Bronchial epithelial cell (primary cell): ENCODE measurements around the gene CTDSPL. TPM values are rescaled to one million over a fixed set of nuclear protein-coding genes. Genes with fewer than 3 reads are reported as not detected.

Source experiments
- DNase-seq: peaks from one replicate; pipeline ENCODE4 v3.0.0-alpha.2; 2010; ENCODE audit warnings: low read depth
- FAIRE-seq: peaks from 2 replicates; lab custom pipeline; 2011; peaks lifted over from hg19 to GRCh38; lab: Jason Lieb, UNC
- H3K27me3 ChIP-seq: 2 replicates; pipeline ENCODE4 v1.5.1; 2011; ENCODE audit warnings: low read length; ENCODE audit not compliant: control insufficient read depth, insufficient read depth
- H3K36me3 ChIP-seq: 2 replicates; pipeline ENCODE4 v1.5.1; 2011; ENCODE audit warnings: low read length; ENCODE audit not compliant: control insufficient read depth, insufficient read depth
- H3K4me3 ChIP-seq: 2 replicates; pipeline ENCODE4 v1.5.1; 2011; ENCODE audit warnings: mild to moderate bottlenecking, low read depth, low read length, control low read depth
- total RNA-seq: library from RNA; depleted of rRNA; stranded (reverse); fragments of >200 nt; gene quantifications from 2 replicates; pipeline ENCODE4 v1.2.1, GENCODE V29; 2014
- TF ChIP-seq, protein P1 (sequence below): IDR thresholded peaks from 2 replicates; pipeline ENCODE4 v1.5.1; 2011; ENCODE audit warnings: mild to moderate bottlenecking, moderate library complexity, low read length, control low read depth, inconsistent platforms; ENCODE audit not compliant: insufficient read depth, severe bottlenecking

The CTDSPL gene
- total RNA-seq, 1 donor from 2014 or later, result 80.6 TPM

DNA sequence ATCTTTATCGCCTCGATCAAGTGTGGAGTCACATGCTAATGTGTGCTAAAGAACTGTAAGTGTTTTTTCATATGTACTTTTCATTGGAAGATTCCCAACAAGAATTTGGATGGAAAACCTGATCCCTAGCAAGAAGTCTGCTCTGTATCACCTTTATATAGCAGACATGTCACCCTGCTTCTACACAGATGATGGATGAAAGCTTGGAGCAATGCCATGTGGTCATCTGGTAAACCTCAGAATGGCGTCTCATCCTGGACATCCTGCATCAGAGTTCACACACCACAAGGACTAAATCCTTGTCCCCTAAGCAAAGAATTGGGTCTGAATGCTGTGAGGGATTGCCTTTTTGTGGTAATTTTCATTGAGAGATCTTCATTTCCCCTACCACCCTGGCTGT, 42.1 kb upstream of the CTDSPL start:
- TF ChIP-seq, protein P1, sequence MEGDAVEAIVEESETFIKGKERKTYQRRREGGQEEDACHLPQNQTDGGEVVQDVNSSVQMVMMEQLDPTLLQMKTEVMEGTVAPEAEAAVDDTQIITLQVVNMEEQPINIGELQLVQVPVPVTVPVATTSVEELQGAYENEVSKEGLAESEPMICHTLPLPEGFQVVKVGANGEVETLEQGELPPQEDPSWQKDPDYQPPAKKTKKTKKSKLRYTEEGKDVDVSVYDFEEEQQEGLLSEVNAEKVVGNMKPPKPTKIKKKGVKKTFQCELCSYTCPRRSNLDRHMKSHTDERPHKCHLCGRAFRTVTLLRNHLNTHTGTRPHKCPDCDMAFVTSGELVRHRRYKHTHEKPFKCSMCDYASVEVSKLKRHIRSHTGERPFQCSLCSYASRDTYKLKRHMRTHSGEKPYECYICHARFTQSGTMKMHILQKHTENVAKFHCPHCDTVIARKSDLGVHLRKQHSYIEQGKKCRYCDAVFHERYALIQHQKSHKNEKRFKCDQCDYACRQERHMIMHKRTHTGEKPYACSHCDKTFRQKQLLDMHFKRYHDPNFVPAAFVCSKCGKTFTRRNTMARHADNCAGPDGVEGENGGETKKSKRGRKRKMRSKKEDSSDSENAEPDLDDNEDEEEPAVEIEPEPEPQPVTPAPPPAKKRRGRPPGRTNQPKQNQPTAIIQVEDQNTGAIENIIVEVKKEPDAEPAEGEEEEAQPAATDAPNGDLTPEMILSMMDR, result no peak
- H3K36me3 ChIP-seq, result no peaks in the 10 kb centered on the region
- no peaks in the 10 kb centered on the region for H3K27me3 ChIP-seq
- DNase-seq (no peak), FAIRE-seq (no peak)
- H3K4me3 ChIP-seq, result no peak overlapping the region

GRCh38 chr3:37820286-37820685, 41.4 kb upstream of the CTDSPL start:
- DNase-seq (no peak), FAIRE-seq (no peak)
- H3K36me3 ChIP-seq, result no peaks in the 10 kb centered on the region
- H3K27me3 ChIP-seq, result no peaks in the 10 kb centered on the region
- H3K4me3 ChIP-seq, result no peak overlapping the region
- TF ChIP-seq, protein P1, result no peak

DNA sequence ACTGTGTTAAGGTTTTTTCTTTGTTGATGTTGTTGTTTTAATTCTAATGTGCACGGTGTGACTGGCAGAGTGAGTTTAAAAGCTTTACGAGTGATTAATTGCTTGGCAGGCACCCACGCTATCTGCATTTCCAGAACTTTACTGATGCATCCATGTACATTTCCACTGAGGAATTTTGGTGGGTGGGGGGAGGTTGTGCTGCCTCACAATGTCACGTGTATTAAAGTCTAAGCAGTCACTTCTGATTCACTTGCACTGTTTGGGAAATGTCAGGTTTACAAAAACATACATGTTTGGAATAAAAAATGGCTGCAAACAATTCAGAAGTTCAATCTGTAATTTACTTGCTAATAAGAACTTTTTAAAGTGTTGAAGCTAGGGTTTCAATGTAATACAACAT, 38.5 kb upstream of the CTDSPL start:
- Histone ChIP-seq H3K36me3 (no peaks in the 10 kb centered on the region), H3K4me3 (no peak overlapping the region), H3K27me3 (no peaks in the 10 kb centered on the region)
- FAIRE-seq (no peak), DNase-seq (no peak)
- TF ChIP-seq, protein P1, result no peak

GRCh38 chr3:37824090-37824953, 37.4 kb upstream of the CTDSPL start:
- no peak for DNase-seq
- TF ChIP-seq, protein P1, result no peak
- FAIRE-seq, result no peak
- Histone ChIP-seq H3K27me3 (no peaks in the 10 kb centered on the region), H3K36me3 (no peaks in the 10 kb centered on the region), H3K4me3 (no peak overlapping the region)

GRCh38 chr3:37824954-37825328, 36.7 kb upstream of the CTDSPL start:
- TF ChIP-seq, protein P1, result no peak
- DNase-seq (peak; percentile 80), FAIRE-seq (no peak)
- no peaks in the 10 kb centered on the region for H3K36me3 ChIP-seq
- no peaks in the 10 kb centered on the region for H3K27me3 ChIP-seq
- H3K4me3 ChIP-seq, result no peak overlapping the region
